GM23248 (cell line): ENCODE measurements around the gene RCOR2. TPM values are rescaled to one million over a fixed set of nuclear protein-coding genes. Genes with fewer than 3 reads are reported as not detected.

Experiments used
- DNase-seq: peaks from one replicate; pipeline ENCODE4 v3.0.0-alpha.2; 2015
- H2AFZ ChIP-seq: fragments of 200-600 bp; sonication (generic); 2 replicates; pipeline ENCODE4 v1.6.1; 2016; ENCODE audit warnings: antibody characterized with exemption
- H3F3A ChIP-seq: fragments of 200-600 bp; sonication (generic); 2 replicates; pipeline ENCODE4 v1.6.1; 2016; ENCODE audit warnings: mild to moderate bottlenecking, antibody characterized with exemption, mixed run types; ENCODE audit not compliant: insufficient read depth
- H3K27ac ChIP-seq: fragments of 200-600 bp; sonication (generic); 2 replicates; pipeline ENCODE4 v1.5.1; 2016; ENCODE audit warnings: mild to moderate bottlenecking
- H3K27me3 ChIP-seq: fragments of 200-600 bp; sonication (generic); replicated peaks from 2 replicates; pipeline ENCODE4 v1.6.1; 2016; ENCODE audit warnings: mild to moderate bottlenecking; ENCODE audit not compliant: insufficient read depth
- H3K36me3 ChIP-seq: fragments of 200-600 bp; sonication (generic); 2 replicates; pipeline ENCODE4 v1.6.1; 2016; ENCODE audit warnings: low read depth, mild to moderate bottlenecking
- H3K4me1 ChIP-seq: fragments of 200-600 bp; sonication (generic); 2 replicates; pipeline ENCODE4 v1.6.1; 2016; ENCODE audit warnings: mild to moderate bottlenecking; ENCODE audit not compliant: insufficient read depth
- H3K4me2 ChIP-seq: fragments of 200-600 bp; sonication (generic); one replicate; pipeline ENCODE4 v1.6.1; 2016; ENCODE audit warnings: mild to moderate bottlenecking; ENCODE audit not compliant: unreplicated experiment
- H3K4me3 ChIP-seq: fragments of 200-600 bp; sonication (generic); 2 replicates; pipeline ENCODE4 v1.5.1; 2016; ENCODE audit warnings: mild to moderate bottlenecking
- H3K79me2 ChIP-seq: fragments of 200-600 bp; sonication (generic); 2 replicates; pipeline ENCODE4 v1.6.1; 2016; ENCODE audit warnings: mild to moderate bottlenecking; ENCODE audit not compliant: insufficient read depth
- H3K9ac ChIP-seq: fragments of 200-600 bp; sonication (generic); 2 replicates; pipeline ENCODE4 v1.6.1; 2016; ENCODE audit warnings: mild to moderate bottlenecking
- H3K9me2 ChIP-seq: fragments of 200-600 bp; sonication (generic); 2 replicates; pipeline ENCODE4 v1.6.1; 2016; ENCODE audit warnings: mixed run types, mild to moderate bottlenecking, moderate library complexity; ENCODE audit not compliant: insufficient read depth
- H3K9me3 ChIP-seq: fragments of 200-600 bp; sonication (generic); one replicate; pipeline ENCODE4 v1.6.1; 2017; ENCODE audit warnings: low read depth
- H4K20me1 ChIP-seq: fragments of 200-600 bp; sonication (generic); 2 replicates; pipeline ENCODE4 v1.6.0; 2016; ENCODE audit not compliant: insufficient read depth
- EZH2 ChIP-seq: fragments of 200-600 bp; sonication (generic); IDR thresholded peaks from 2 replicates; pipeline ENCODE4 v1.6.1; 2018; ENCODE audit warnings: antibody characterized with exemption, mild to moderate bottlenecking; ENCODE audit not compliant: insufficient read depth, poor library complexity, severe bottlenecking
- EZH2phosphoT487 ChIP-seq: fragments of 200-600 bp; sonication (generic); IDR thresholded peaks from 2 replicates; pipeline ENCODE4 v1.6.1; 2018; ENCODE audit warnings: antibody characterized with exemption, moderate library complexity, mild to moderate bottlenecking, low read depth; ENCODE audit not compliant: insufficient read depth
- WGBS, 2 experiments: methylation state at CpG; one replicate each; pipeline ENCODE4 v1.1.6; 2015 to 2017; ENCODE audit warnings: low lambda C conversion rate in 2 of 2, low coverage in 1 of 2; ENCODE audit errors: missing lambda C conversion rate in 2 of 2; 5-methylcytosine and 5-hydroxymethylcytosine counted together
- in situ Hi-C: fragments of 300-500 bp; cut with MboI; formaldehyde crosslinking; loops from 2 replicates; pipeline ENCODE4 v1.15.0; 2020
- polyA plus RNA-seq: library from polyadenylated mRNA; unstranded; fragments of >200 nt; fragmentation: Nextera tagmentation; extraction: Ambion mirVana; gene quantifications from 2 replicates; pipeline ENCODE4 v1.2.1, GENCODE V29; 2016
- total RNA-seq: library from RNA; depleted of rRNA; stranded (reverse); fragments of >200 nt; shearing (Covaris generic); gene quantifications from 2 replicates; pipeline ENCODE4 v1.2.3, GENCODE V29; 2014

RCOR2 gene
- total and polyA plus RNA-seq, 2 experiments from 2014 or later, result 1.8 TPM; not detected in 1

- 80 to 85% methylated on average over 18 to 21 of the region's 21 CpGs for WGBS, 2 experiments
- Histone ChIP-seq H3K79me2 (no peaks in the 10 kb centered on the region), H3K27me3 (no peaks in the 10 kb centered on the region), H3K27ac (no peak overlapping the region), H3F3A (no peaks in the 10 kb centered on the region), H3K4me2 (no peak overlapping the region), H4K20me1 (no peaks in the 10 kb centered on the region), H2AFZ (no peak overlapping the region), H3K9ac (no peak overlapping the region), H3K4me1 (no peaks in the 10 kb centered on the region), H3K9me2 (no peaks in the 10 kb centered on the region), H3K4me3 (no peak overlapping the region), H3K9me3 (no peaks in the 10 kb centered on the region), H3K36me3 (no peaks in the 10 kb centered on the region)
- no peak for TF ChIP-seq EZH2
- TF ChIP-seq EZH2phosphoT487, result no peak
- in situ Hi-C loops, result no loop called here
- no peak for DNase-seq
These were observed 9.0 kb downstream of the RCOR2 start for GRCh38 chr11:63907808-63908530.

DNA sequence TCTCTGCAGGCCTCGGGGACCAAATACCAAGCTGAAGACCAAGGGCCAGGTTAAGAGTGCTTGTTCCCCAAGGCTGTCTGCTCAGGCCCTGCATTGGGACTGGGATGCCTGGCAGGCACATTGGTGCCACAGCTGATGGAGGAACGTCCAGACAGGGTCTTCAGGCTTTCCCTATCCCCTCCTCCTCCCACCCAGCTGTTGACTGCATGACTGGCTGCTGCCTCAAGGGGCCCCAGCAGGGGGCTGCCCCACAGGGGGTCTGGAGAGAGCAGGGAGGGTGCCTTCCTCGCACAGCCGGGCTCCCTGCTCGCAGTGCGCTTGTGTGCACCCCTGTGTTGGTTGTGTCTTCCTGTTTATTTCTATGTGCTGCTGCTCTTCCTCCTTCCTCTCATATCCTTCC is 9.9 kb downstream of the RCOR2 start:
- Histone ChIP-seq H2AFZ (no peak overlapping the region), H3K4me1 (no peaks in the 10 kb centered on the region), H3K9me3 (no peaks in the 10 kb centered on the region), H4K20me1 (no peaks in the 10 kb centered on the region), H3K4me3 (no peak overlapping the region), H3F3A (no peaks in the 10 kb centered on the region), H3K27ac (no peak overlapping the region), H3K4me2 (no peak overlapping the region), H3K36me3 (peaks cover 5% of the 10 kb centered on the region; the same call in 1 of the 2 replicates), H3K79me2 (no peaks in the 10 kb centered on the region), H3K9ac (no peak overlapping the region), H3K27me3 (no peaks in the 10 kb centered on the region), H3K9me2 (no peaks in the 10 kb centered on the region)
- in situ Hi-C loops, result no loop called here
- DNase-seq, result no peak
- 69 to 79% methylated on average over 6 of the region's 6 CpGs for WGBS, 2 experiments
- TF ChIP-seq EZH2 (no peak), EZH2phosphoT487 (no peak)

- TF ChIP-seq EZH2phosphoT487, result no peak
- no peak for TF ChIP-seq EZH2
- Histone ChIP-seq H3K27me3 (no peaks in the 10 kb centered on the region), H3K4me3 (no peak overlapping the region), H3K9ac (no peak overlapping the region), H3K4me2 (no peak overlapping the region), H3K36me3 (peaks cover 7% of the 10 kb centered on the region; the same call in 1 of the 2 replicates), H3F3A (no peaks in the 10 kb centered on the region), H4K20me1 (no peaks in the 10 kb centered on the region), H3K4me1 (no peaks in the 10 kb centered on the region), H2AFZ (no peak overlapping the region), H3K79me2 (no peaks in the 10 kb centered on the region), H3K9me3 (no peaks in the 10 kb centered on the region), H3K27ac (no peak overlapping the region), H3K9me2 (no peaks in the 10 kb centered on the region)
- DNase-seq, result peak; percentile 46
- in situ Hi-C loops, result no loop called here
- 90 to 100% methylated on average over 5 to 7 of the region's 7 CpGs for WGBS, 2 experiments
These were observed 10.4 kb downstream of the RCOR2 start for GRCh38 chr11:63906585-63906984.

- TF ChIP-seq EZH2 (no peak), EZH2phosphoT487 (no peak)
- Histone ChIP-seq H3K4me1 (no peaks in the 10 kb centered on the region), H3K4me2 (no peak overlapping the region), H4K20me1 (no peaks in the 10 kb centered on the region), H3F3A (no peaks in the 10 kb centered on the region), H3K79me2 (no peaks in the 10 kb centered on the region), H3K27ac (no peak overlapping the region), H2AFZ (no peak overlapping the region), H3K36me3 (peaks cover 7% of the 10 kb centered on the region; the same call in 1 of the 2 replicates), H3K9me2 (no peaks in the 10 kb centered on the region), H3K9me3 (no peaks in the 10 kb centered on the region), H3K9ac (no peak overlapping the region), H3K4me3 (no peak overlapping the region), H3K27me3 (no peaks in the 10 kb centered on the region)
- in situ Hi-C loops, result no loop called here
- no peak for DNase-seq
- 92 to 96% methylated on average over 4 of the region's 4 CpGs for WGBS, 2 experiments
These were observed 10.9 kb downstream of the RCOR2 start for GRCh38 chr11:63906087-63906486.
